Right lobe of liver (tissue), 4 donors: ENCODE results near the gene SYCP1.

Experiments used
- POLR2A ChIP-seq: fragments of 450-650 bp; IDR thresholded peaks from one replicate; pipeline ENCODE4 v1.6.1; 2017; ENCODE audit warnings: antibody characterized with exemption, mild to moderate bottlenecking
- TF ChIP-seq, protein P1 (sequence below), 4 donors: fragments of 200-600 bp in 3 of 4; fragments of 450-650 bp in 1 of 4; IDR thresholded peaks; one replicate each; pipeline versions ENCODE4 v1.5.1 to v1.8.0; 2016 to 2022; ENCODE audit warnings: antibody characterized with exemption in 4 of 4, mild to moderate bottlenecking in 2 of 4
- donor health status: DM: no; HTN: no; CAD: no.
- donor health status: DM: no; HTN: no; CAD: no.
- donor health status: DM: no; HTN: yes; CAD: no.

DNA sequence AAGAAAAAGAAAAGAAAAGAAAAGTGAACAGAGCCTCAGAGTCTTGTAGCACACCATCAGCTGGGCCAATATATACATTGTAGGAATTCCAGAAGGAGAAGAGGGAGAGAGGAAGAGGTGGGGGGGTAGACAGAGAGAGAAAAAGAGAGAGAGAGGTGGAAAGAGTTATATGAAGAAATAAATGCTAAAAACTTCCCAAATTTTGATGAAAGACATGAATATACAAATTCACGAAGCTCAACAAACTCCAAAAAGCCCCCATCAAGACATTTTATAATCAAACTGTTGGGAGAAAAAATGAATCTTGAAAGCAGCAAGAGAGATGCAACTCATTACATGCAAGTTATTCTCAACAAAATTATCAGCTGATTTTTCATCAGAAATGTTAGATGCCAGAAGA lies 133.4 kb downstream of the SYCP1 start:
- TF ChIP-seq POLR2A: no peak
- TF ChIP-seq, protein P1, sequence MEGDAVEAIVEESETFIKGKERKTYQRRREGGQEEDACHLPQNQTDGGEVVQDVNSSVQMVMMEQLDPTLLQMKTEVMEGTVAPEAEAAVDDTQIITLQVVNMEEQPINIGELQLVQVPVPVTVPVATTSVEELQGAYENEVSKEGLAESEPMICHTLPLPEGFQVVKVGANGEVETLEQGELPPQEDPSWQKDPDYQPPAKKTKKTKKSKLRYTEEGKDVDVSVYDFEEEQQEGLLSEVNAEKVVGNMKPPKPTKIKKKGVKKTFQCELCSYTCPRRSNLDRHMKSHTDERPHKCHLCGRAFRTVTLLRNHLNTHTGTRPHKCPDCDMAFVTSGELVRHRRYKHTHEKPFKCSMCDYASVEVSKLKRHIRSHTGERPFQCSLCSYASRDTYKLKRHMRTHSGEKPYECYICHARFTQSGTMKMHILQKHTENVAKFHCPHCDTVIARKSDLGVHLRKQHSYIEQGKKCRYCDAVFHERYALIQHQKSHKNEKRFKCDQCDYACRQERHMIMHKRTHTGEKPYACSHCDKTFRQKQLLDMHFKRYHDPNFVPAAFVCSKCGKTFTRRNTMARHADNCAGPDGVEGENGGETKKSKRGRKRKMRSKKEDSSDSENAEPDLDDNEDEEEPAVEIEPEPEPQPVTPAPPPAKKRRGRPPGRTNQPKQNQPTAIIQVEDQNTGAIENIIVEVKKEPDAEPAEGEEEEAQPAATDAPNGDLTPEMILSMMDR (IDR thresholded peaks at IDR 0.05): no peak
